IMR-90 (cell line): ENCODE data around the gene PPP2R5A. TPM values are rescaled to one million over a fixed set of nuclear protein-coding genes. Genes with fewer than 3 reads are reported as not detected.
"Not testable (repeated sequence)": the region's sequence is repeated elsewhere in the genome, so short reads cannot be mapped to it uniquely, and the experiment has no call there.

Experiments
- ATAC-seq: fragments of 200-7000 bp; cut with Tn5 transposase; 2 replicates; pipeline ENCODE4 v1.9.1; 2020; ENCODE audit warnings: low read depth, mild to moderate bottlenecking, moderate library complexity
- BruUV-seq: library from RNA; stranded (reverse); fragments of 400-500 nt; replicated peaks from 2 replicates; lab custom pipeline; 2021; lab: Mats Ljungman, UMichigan
- CTCF ChIA-PET: fragments of 300-600 bp; formaldehyde crosslinking; extraction: SDS; loops from one replicate; lab custom pipeline; 2021; ENCODE audit warnings: antibody characterized with exemption; lab: Yijun Ruan, JAX
- POLR2A ChIA-PET: fragments of 300-600 bp; sonication (Branson Sonifier 250); formaldehyde crosslinking; loops from one replicate; lab custom pipeline; 2022; ENCODE audit warnings: antibody characterized with exemption; ENCODE audit not compliant: unreplicated experiment; lab: Charles Lee
- DNase-seq: peaks from one replicate; pipeline ENCODE4 v3.0.0; 2013
- H2AFZ ChIP-seq: replicated peaks from 2 replicates; pipeline ENCODE3; 2013; ENCODE audit warnings: low read length, mild to moderate bottlenecking; ENCODE audit not compliant: poor library complexity
- H2AK5ac ChIP-seq: 2 replicates; pipeline ENCODE4 v1.6.1; 2013; ENCODE audit warnings: low read depth, low read length, inconsistent platforms
- H2AK9ac ChIP-seq: replicated peaks from 2 replicates; pipeline ENCODE3; 2013; ENCODE audit warnings: mild to moderate bottlenecking, low read depth, low read length, moderate library complexity; ENCODE audit not compliant: poor library complexity
- H2BK120ac ChIP-seq: 2 replicates; pipeline ENCODE4 v1.6.1; 2013; ENCODE audit warnings: low read depth, low read length, inconsistent platforms
- H2BK15ac ChIP-seq: 3 replicates; pipeline ENCODE4 v1.6.1; 2013; ENCODE audit warnings: low read depth, low read length, inconsistent platforms
- H2BK20ac ChIP-seq: 2 replicates; pipeline ENCODE4 v1.6.1; 2013; ENCODE audit warnings: low read depth, mild to moderate bottlenecking, inconsistent platforms, low read length, moderate library complexity
- H2BK5ac ChIP-seq: 2 replicates; pipeline ENCODE4 v1.6.1; 2013; ENCODE audit warnings: mild to moderate bottlenecking, low read depth, low read length, inconsistent platforms; ENCODE audit not compliant: poor library complexity, severe bottlenecking
- H3K14ac ChIP-seq: replicated peaks from 2 replicates; pipeline ENCODE4 v1.6.1; 2013; ENCODE audit warnings: low read depth, low read length, inconsistent platforms
- H3K18ac ChIP-seq: 2 replicates; pipeline ENCODE4 v1.6.1; 2013; ENCODE audit warnings: low read depth, low read length, control low read depth
- H3K23ac ChIP-seq: 2 replicates; pipeline ENCODE4 v1.6.1; 2013; ENCODE audit warnings: low read depth, low read length, inconsistent platforms
- H3K27ac ChIP-seq: 2 replicates; pipeline ENCODE4 v1.5.1; 2013; ENCODE audit warnings: mild to moderate bottlenecking, control low read depth, low read length; ENCODE audit not compliant: insufficient read depth
- H3K27me3 ChIP-seq: 2 replicates; pipeline ENCODE4 v1.6.1; 2013; ENCODE audit warnings: low read length; ENCODE audit not compliant: control insufficient read depth, insufficient read depth
- H3K36me3 ChIP-seq: 2 replicates; pipeline ENCODE4 v1.6.1; 2013; ENCODE audit warnings: low read length, mixed read lengths; ENCODE audit not compliant: control insufficient read depth, insufficient read depth
- H3K4ac ChIP-seq: 2 replicates; pipeline ENCODE4 v1.6.1; 2013; ENCODE audit warnings: low read depth, low read length, inconsistent platforms
- H3K4me1 ChIP-seq: 2 replicates; pipeline ENCODE4 v1.6.1; 2013; ENCODE audit warnings: low read length, mixed read lengths; ENCODE audit not compliant: control insufficient read depth, insufficient read depth
- H3K4me2 ChIP-seq: 2 replicates; pipeline ENCODE4 v1.6.1; 2013; ENCODE audit warnings: low read depth, mild to moderate bottlenecking, control low read depth, low read length, moderate library complexity
- H3K4me3 ChIP-seq: 2 replicates; pipeline ENCODE4 v1.5.1; 2013; ENCODE audit warnings: low read depth, mild to moderate bottlenecking, control low read depth, low read length, moderate library complexity; ENCODE audit not compliant: insufficient read depth
- H3K56ac ChIP-seq: 2 replicates; pipeline ENCODE4 v1.6.1; 2013; ENCODE audit warnings: low read length, inconsistent platforms; ENCODE audit not compliant: insufficient read depth; ENCODE audit errors: extremely low read depth
- H3K79me1 ChIP-seq, 2 experiments: 2 replicates each; pipeline ENCODE4 v1.6.1; 2013; ENCODE audit warnings: low read length in 2 of 2, inconsistent platforms in 1 of 2, low read depth in 1 of 2
- H3K9ac ChIP-seq: 2 replicates; pipeline ENCODE4 v1.6.1; 2013; ENCODE audit warnings: low read depth, low read length, control low read depth
- H3K9me1 ChIP-seq: 2 replicates; pipeline ENCODE4 v1.6.1; 2013; ENCODE audit warnings: low read length, inconsistent platforms; ENCODE audit not compliant: insufficient read depth
- H3K9me3 ChIP-seq: 2 replicates; pipeline ENCODE4 v1.6.1; 2013; ENCODE audit warnings: low read length; ENCODE audit not compliant: control insufficient read depth, insufficient read depth
- H4K20me1 ChIP-seq: 2 replicates; pipeline ENCODE4 v1.6.1; 2013; ENCODE audit warnings: low read length, inconsistent platforms; ENCODE audit not compliant: insufficient read depth
- H4K5ac ChIP-seq: 2 replicates; pipeline ENCODE4 v1.6.1; 2013; ENCODE audit warnings: mild to moderate bottlenecking, low read depth, low read length, control low read depth
- H4K8ac ChIP-seq, 2 experiments: 2 replicates each; pipeline ENCODE4 v1.6.1; 2013; ENCODE audit warnings: low read depth in 2 of 2, low read length in 2 of 2, control low read depth in 1 of 2, inconsistent platforms in 1 of 2
- H4K91ac ChIP-seq: 2 replicates; pipeline ENCODE4 v1.6.1; 2013; ENCODE audit warnings: low read depth, low read length, inconsistent platforms; ENCODE audit not compliant: insufficient read depth
- WGBS, 2 experiments: methylation state at CpG; one replicate each; pipeline versions ENCODE4 v1.1.5 to v1.1.7; 2013; ENCODE audit warnings: missing lambda C conversion rate in 2 of 2; ENCODE audit not compliant: insufficient read length in 1 of 2; ENCODE audit errors: extremely low coverage in 2 of 2; 5-methylcytosine and 5-hydroxymethylcytosine counted together
- dilution Hi-C: fragments of 300-500 bp; cut with HindIII; formaldehyde crosslinking; loops from one replicate; pipeline ENCODE4 v1.14.3; 2018; ENCODE audit warnings: low sequenced_read_pairs; ENCODE audit not compliant: unreplicated experiment
- in situ Hi-C: fragments of 300-500 bp; cut with MboI; formaldehyde crosslinking; loops from 3 replicates; pipeline ENCODE4 v1.14.3; 2019; ENCODE audit warnings: low sequenced_read_pairs, inconsistent platforms, mixed read lengths
- intact Hi-C: fragments of 100-400 bp; cut with micrococcal nuclease; formaldehyde crosslinking; loops from 2 replicates; pipeline ENCODE4 v1.10.0; 2022
- polyA plus RNA-seq, 3 experiments: library from polyadenylated mRNA; depleted of rRNA; stranded (reverse); fragments of >200 nt; gene quantifications; 2 replicates each; pipeline ENCODE4 v1.2.3, GENCODE V29; 2012; ENCODE audit warnings: low replicate concordance in 1 of 3
- total RNA-seq: library from RNA; depleted of rRNA; stranded (reverse); fragments of >200 nt; gene quantifications from 2 replicates; pipeline ENCODE4 v1.2.3, GENCODE V29; 2012

The PPP2R5A gene
- total and polyA plus RNA-seq, 2 of the 4 experiments (the other 2 are of a cell fraction) = 8.4 to 12.6 TPM

DNA sequence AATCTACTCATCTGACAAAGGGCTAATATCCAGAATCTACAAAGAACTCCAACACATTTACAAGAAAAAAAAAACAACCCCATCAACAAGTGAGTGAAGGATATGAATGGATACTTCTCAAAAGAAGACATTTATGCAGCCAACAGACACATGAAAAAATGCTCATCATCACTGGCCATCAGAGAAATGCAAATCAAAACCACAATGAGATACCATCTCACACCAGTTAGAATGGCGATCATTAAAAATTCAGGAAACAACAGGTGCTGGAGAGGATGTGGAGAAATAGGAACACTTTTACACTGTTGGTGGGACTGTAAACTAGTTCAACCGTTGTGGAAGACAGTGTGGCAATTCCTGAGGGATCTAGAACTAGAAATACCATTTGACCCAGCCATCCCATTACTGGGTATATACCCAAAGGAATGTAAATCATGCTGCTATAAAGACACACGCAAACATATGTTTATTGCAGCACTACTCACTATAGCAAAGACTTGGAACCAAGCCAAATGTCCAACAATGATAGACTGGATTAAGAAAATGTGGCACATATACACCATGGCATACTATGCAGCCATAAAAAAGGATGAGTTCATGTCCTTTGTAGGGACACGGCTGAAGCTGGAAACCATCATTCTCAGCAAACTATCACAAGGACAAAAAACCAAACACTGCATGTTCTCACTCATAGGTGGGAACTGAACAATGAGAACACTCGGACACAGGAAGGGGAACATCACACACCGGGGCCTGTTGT lies 110.6 kb downstream of the PPP2R5A start:
- H3K4me2 ChIP-seq, H2BK15ac ChIP-seq, intact Hi-C loops, H3K36me3 ChIP-seq, H2AFZ ChIP-seq, H2AK9ac ChIP-seq, H4K91ac ChIP-seq, H2BK20ac ChIP-seq, DNase-seq, H3K23ac ChIP-seq, H3K18ac ChIP-seq, H3K56ac ChIP-seq, H3K9me1 ChIP-seq, in situ Hi-C loops, H3K14ac ChIP-seq, H2AK5ac ChIP-seq, H3K79me1 ChIP-seq, H3K4me3 ChIP-seq, H3K27ac ChIP-seq, H3K4me1 ChIP-seq, H2BK120ac ChIP-seq, H3K27me3 ChIP-seq, ATAC-seq, POLR2A ChIA-PET, H3K9me3 ChIP-seq, H4K5ac ChIP-seq, H3K9ac ChIP-seq, H2BK5ac ChIP-seq, H4K20me1 ChIP-seq, dilution Hi-C loops, H3K4ac ChIP-seq, H4K8ac ChIP-seq, BruUV-seq: not testable (repeated sequence)
- CTCF ChIA-PET = interaction anchor here (0.7 kb wide), 1 partner anchor 127 kb away, joined by 4 read pairs; no protein-coding TSS in a partner anchor
- WGBS, 2 experiments = no CpG with 5 or more reads among the region's 6 CpGs
